ENCODE measurements around the gene UBL7. TPM values are rescaled to one million over a fixed set of nuclear protein-coding genes. Genes with fewer than 3 reads are reported as not detected.

UBL7 gene
- polyA plus RNA-seq, 1 donor from 2014 or later, result 70.7 TPM

DNA sequence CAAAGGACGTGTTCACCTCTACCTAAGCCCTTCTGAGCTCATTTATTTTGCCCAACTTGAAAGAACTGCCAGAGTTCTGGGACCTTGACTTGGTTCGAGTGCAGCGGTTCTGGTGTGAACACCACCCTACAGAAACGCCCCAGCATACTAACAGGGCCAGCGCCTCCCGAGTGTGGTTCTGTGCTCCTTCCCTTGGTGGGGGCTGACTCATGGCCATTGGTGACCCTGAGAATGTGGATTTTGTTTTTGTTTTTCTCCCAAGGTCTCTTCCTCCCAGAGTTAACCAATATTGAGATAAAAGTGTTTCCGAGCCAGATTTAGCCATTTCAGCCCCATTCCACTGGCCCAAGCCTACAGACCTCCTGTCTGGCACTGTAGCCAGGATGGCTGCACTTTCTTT lies 55.1 kb downstream of the UBL7 start:
- Histone ChIP-seq H4K20me1 (ENCODE audit: insufficient read depth) (no peaks in the 10 kb centered on the region), H3K4me2 (ENCODE audit: low read length) (no peak overlapping the region), H3K9me3 (ENCODE audit: low read length) (no peaks in the 10 kb centered on the region), H3K27me3 (ENCODE audit: insufficient read depth, low read depth, low read length) (no peaks in the 10 kb centered on the region), H3K9ac (ENCODE audit: low read length) (no peak overlapping the region), H3F3A (ENCODE audit: insufficient read depth, low read length, poor library complexity, severe bottlenecking) (no peaks in the 10 kb centered on the region), H2AFZ (ENCODE audit: low read depth, low read length) (no peak overlapping the region), H3K27ac (ENCODE audit: low read length) (no peak overlapping the region), H3K79me2 (replicated peaks; ENCODE audit: insufficient read depth, low read length) (no peaks in the 10 kb centered on the region), H3K4me3 (ENCODE audit: low read length) (no peak overlapping the region), H3K9me2 (ENCODE audit: insufficient read depth, low read length) (no peaks in the 10 kb centered on the region), H3K36me3 (ENCODE audit: insufficient read depth, low read length) (no peaks in the 10 kb centered on the region)
- TF ChIP-seq, protein P1, sequence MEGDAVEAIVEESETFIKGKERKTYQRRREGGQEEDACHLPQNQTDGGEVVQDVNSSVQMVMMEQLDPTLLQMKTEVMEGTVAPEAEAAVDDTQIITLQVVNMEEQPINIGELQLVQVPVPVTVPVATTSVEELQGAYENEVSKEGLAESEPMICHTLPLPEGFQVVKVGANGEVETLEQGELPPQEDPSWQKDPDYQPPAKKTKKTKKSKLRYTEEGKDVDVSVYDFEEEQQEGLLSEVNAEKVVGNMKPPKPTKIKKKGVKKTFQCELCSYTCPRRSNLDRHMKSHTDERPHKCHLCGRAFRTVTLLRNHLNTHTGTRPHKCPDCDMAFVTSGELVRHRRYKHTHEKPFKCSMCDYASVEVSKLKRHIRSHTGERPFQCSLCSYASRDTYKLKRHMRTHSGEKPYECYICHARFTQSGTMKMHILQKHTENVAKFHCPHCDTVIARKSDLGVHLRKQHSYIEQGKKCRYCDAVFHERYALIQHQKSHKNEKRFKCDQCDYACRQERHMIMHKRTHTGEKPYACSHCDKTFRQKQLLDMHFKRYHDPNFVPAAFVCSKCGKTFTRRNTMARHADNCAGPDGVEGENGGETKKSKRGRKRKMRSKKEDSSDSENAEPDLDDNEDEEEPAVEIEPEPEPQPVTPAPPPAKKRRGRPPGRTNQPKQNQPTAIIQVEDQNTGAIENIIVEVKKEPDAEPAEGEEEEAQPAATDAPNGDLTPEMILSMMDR (IDR thresholded peaks at IDR 0.05; ENCODE audit: poor library complexity, severe bottlenecking), result no peak
- TF ChIP-seq, protein P2, sequence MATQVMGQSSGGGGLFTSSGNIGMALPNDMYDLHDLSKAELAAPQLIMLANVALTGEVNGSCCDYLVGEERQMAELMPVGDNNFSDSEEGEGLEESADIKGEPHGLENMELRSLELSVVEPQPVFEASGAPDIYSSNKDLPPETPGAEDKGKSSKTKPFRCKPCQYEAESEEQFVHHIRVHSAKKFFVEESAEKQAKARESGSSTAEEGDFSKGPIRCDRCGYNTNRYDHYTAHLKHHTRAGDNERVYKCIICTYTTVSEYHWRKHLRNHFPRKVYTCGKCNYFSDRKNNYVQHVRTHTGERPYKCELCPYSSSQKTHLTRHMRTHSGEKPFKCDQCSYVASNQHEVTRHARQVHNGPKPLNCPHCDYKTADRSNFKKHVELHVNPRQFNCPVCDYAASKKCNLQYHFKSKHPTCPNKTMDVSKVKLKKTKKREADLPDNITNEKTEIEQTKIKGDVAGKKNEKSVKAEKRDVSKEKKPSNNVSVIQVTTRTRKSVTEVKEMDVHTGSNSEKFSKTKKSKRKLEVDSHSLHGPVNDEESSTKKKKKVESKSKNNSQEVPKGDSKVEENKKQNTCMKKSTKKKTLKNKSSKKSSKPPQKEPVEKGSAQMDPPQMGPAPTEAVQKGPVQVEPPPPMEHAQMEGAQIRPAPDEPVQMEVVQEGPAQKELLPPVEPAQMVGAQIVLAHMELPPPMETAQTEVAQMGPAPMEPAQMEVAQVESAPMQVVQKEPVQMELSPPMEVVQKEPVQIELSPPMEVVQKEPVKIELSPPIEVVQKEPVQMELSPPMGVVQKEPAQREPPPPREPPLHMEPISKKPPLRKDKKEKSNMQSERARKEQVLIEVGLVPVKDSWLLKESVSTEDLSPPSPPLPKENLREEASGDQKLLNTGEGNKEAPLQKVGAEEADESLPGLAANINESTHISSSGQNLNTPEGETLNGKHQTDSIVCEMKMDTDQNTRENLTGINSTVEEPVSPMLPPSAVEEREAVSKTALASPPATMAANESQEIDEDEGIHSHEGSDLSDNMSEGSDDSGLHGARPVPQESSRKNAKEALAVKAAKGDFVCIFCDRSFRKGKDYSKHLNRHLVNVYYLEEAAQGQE (IDR thresholded peaks at IDR 0.05; ENCODE audit: borderline replicate concordance), result no peak
- no peak for TF ChIP-seq POLR2AphosphoS5 (IDR thresholded peaks at IDR 0.05)
- no peak for TF ChIP-seq SMC3 (conservative IDR thresholded peaks at IDR 0.05; ENCODE audit: poor library complexity)
- no peak for TF ChIP-seq RAD21 (conservative IDR thresholded peaks at IDR 0.05)
- TF ChIP-seq EP300 (conservative IDR thresholded peaks at IDR 0.05; ENCODE audit: poor library complexity, severe bottlenecking), result no peak
- TF ChIP-seq MXI1 (conservative IDR thresholded peaks at IDR 0.05; ENCODE audit: poor library complexity, severe bottlenecking), result no peak
- TF ChIP-seq EZH2 (IDR thresholded peaks at IDR 0.05; ENCODE audit: borderline replicate concordance, insufficient read depth, low read length, poor library complexity, severe bottlenecking), result no peak
- TF ChIP-seq TAF1 (IDR thresholded peaks at IDR 0.05; ENCODE audit: low read depth), result no peak

DNA sequence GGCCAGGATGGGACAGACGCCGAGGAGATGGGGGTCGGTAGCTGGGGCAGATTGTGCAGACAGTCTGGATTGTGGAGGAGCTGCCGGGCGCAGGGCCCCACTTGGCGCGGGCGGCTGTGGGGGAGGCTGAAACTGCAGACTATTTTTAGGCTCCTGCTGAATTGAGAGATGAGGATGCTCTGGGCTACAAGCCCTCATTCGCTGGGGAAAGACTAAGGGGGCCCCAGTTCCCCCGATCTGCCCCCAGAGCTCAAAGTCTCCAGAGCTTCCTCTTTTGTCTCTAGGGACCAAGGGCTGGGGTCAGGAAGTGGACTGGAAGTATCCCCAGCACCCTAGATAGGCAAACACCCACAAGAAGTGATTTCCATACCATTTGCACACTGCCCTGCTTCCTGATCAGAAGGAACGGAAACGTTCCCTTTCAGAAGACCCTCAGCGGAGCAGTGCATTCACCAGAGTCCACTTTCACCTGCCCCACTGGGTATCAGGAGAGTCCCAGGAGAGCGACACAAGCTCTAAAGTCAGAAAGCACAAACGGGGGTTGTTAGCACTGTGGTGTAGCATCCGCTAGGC lies 56.9 kb downstream of the UBL7 start:
- H3K9ac ChIP-seq (ENCODE audit: low read length), result no peak overlapping the region
- no peak for TF ChIP-seq EP300 (conservative IDR thresholded peaks at IDR 0.05; ENCODE audit: poor library complexity, severe bottlenecking)
- no peak for TF ChIP-seq SMC3 (conservative IDR thresholded peaks at IDR 0.05; ENCODE audit: poor library complexity)
- TF ChIP-seq POLR2AphosphoS5 (IDR thresholded peaks at IDR 0.05), result no peak
- no peak overlapping the region for H2AFZ ChIP-seq (ENCODE audit: low read depth, low read length)

More for the DNA sequence above, 56.9 kb downstream of the UBL7 start:
- Histone ChIP-seq H3K4me2 (ENCODE audit: low read length) (no peak overlapping the region), H3F3A (ENCODE audit: insufficient read depth, low read length, poor library complexity, severe bottlenecking) (no peaks in the 10 kb centered on the region), H3K79me2 (replicated peaks; ENCODE audit: insufficient read depth, low read length) (no peaks in the 10 kb centered on the region), H3K4me3 (ENCODE audit: low read length) (no peak overlapping the region), H3K27me3 (ENCODE audit: insufficient read depth, low read depth, low read length) (no peaks in the 10 kb centered on the region), H3K9me3 (ENCODE audit: low read length) (no peaks in the 10 kb centered on the region), H4K20me1 (ENCODE audit: insufficient read depth) (no peaks in the 10 kb centered on the region), H3K9me2 (ENCODE audit: insufficient read depth, low read length) (no peaks in the 10 kb centered on the region), H3K36me3 (ENCODE audit: insufficient read depth, low read length) (no peaks in the 10 kb centered on the region), H3K27ac (ENCODE audit: low read length) (no peak overlapping the region)

Measured in neural cell (in vitro differentiated cells).